ENCODE measurements around the gene CHRD.

CHRD gene

GRCh38 chr3:184344579-184345316, 35.1 kb upstream of the CHRD start:
- TF ChIP-seq POLR2AphosphoS5 (IDR thresholded peaks at IDR 0.05; ENCODE audit: borderline replicate concordance, low read depth, low read length) (no peak), FOXP2 (optimal IDR thresholded peaks at IDR 0.05; ENCODE audit: control extremely low read depth, extremely low read length, insufficient read depth) (no peak), EZH2 (IDR thresholded peaks at IDR 0.05) (no peak)
- H3K9me3 ChIP-seq (ENCODE audit: low read depth, low read length): no peaks in the 10 kb centered on the region
- no peak for DNase-seq (ENCODE audit: low read depth, low spot score)
- no peak overlapping the region for H3K9ac ChIP-seq (ENCODE audit: insufficient read length)
- no peaks in the 10 kb centered on the region for H3K36me3 ChIP-seq (ENCODE audit: insufficient read depth, low read length)
- no peak overlapping the region for H3K4me3 ChIP-seq
- H3K27ac ChIP-seq: no peak overlapping the region

DNA sequence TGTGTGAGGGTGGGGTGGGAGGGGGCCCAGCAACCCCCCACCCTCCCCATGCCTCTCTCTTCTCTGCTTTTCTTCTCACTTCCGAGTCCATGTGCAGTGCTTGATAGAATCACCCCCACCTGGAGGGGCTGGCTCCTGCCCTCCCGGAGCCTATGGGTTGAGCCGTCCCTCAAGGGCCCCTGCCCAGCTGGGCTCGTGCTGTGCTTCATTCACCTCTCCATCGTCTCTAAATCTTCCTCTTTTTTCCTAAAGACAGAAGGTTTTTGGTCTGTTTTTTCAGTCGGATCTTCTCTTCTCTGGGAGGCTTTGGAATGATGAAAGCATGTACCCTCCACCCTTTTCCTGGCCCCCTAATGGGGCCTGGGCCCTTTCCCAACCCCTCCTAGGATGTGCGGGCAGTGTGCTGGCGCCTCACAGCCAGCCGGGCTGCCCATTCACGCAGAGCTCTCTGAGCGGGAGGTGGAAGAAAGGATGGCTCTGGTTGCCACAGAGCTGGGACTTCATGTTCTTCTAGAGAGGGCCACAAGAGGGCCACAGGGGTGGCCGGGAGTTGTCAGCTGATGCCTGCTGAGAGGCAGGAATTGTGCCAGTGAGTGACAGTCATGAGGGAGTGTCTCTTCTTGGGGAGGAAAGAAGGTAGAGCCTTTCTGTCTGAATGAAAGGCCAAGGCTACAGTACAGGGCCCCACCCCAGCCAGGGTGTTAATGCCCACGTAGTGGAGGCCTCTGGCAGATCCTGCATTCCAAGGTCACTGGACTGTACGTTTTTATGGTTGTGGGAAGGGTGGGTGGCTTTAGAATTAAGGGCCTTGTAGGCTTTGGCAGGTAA, 34.3 kb upstream of the CHRD start:
- peak overlapping the region; percentile 27; the same call in 1 of the 2 replicates for H3K27ac ChIP-seq
- TF ChIP-seq FOXP2 (optimal IDR thresholded peaks at IDR 0.05; ENCODE audit: control extremely low read depth, extremely low read length, insufficient read depth): no peak
- no peak for TF ChIP-seq EZH2 (IDR thresholded peaks at IDR 0.05)
- TF ChIP-seq POLR2AphosphoS5 (IDR thresholded peaks at IDR 0.05; ENCODE audit: borderline replicate concordance, low read depth, low read length): no peak; the same call in 1 of the 2 replicates
- H3K4me3 ChIP-seq: no peak overlapping the region
- no peaks in the 10 kb centered on the region for H3K36me3 ChIP-seq (ENCODE audit: insufficient read depth, low read length)
- H3K9ac ChIP-seq (ENCODE audit: insufficient read length): peak overlapping the region; percentile 25
- no peak for DNase-seq (ENCODE audit: low read depth, low spot score)
- no peaks in the 10 kb centered on the region for H3K9me3 ChIP-seq (ENCODE audit: low read depth, low read length)

DNA sequence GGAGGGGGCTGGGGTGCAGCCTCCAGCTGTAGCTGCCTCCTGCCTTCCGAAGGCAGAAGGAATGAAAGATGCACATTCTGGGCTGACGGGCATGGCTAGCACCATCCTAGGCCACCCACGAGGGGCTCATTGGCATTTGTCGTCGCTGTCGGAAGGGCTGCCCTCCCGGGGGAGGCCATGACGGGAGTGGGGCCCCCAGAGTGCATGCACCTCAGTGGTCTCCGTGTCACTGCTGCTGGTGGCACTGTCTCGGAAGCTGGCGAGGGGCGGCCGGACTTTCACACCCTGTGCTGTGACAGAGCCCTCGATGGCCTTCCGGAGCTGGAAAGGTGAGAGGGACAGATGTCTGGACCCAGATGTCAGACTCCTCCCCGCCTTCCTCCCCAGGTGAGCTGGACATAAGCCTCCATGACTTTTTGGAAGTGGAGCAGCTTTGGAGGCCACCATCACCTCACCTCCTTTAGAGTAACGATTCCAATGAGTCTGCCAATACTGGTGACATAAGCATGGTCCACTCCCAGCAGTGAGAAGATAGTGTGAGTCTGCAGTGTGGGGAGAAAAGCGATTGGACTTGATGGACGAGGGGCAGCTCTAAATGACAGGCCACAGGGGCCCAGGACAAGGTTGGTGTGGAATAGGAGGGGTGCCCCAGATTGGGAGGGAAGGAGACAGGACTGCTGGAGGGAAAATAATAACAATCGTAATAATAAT, 33.2 kb upstream of the CHRD start:
- no peak for DNase-seq (ENCODE audit: low read depth, low spot score)
- Histone ChIP-seq H3K27ac (peak overlapping the region; percentile 97), H3K4me3 (no peak overlapping the region), H3K9ac (ENCODE audit: insufficient read length) (peak overlapping the region; percentile 3), H3K36me3 (ENCODE audit: insufficient read depth, low read length) (no peaks in the 10 kb centered on the region), H3K9me3 (ENCODE audit: low read depth, low read length) (no peaks in the 10 kb centered on the region)
- TF ChIP-seq POLR2AphosphoS5 (IDR thresholded peaks at IDR 0.05; ENCODE audit: borderline replicate concordance, low read depth, low read length) (no peak), EZH2 (IDR thresholded peaks at IDR 0.05) (no peak), FOXP2 (optimal IDR thresholded peaks at IDR 0.05; ENCODE audit: control extremely low read depth, extremely low read length, insufficient read depth) (no peak)

DNA sequence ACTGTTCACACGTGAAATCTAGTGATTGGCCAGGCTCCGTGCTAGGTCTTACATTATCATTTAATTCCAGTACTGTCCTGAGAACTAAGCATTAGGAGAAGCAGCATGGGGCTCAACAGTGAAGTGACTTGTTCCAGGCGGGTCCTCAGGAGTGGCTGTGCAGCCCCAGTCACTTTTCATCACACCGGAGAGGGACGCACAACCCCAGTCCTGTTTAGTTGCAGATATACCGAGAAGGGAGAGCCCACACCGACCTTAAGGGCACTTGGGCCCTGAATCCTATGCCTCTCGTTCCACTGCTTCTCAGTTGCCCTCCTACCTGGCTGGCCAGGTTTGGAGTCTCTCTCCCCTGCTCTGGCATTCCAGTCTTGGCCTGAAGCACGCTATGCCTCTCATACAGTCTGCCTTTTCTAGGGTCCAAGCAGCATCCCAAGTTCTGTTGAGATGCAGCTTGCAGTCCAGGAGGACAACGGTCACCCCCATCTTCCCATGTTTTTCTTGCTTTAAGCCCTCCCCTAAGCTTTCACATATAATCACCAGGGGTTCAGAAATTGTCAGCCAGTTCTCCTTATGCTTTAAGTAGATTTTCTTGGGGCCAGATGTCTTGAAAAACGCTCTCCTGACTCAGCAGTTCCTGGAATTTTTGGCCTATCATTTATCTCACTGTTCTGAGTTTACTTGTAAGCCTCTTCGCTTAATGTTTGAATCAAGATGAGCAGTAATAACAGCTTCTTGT, 32.4 kb upstream of the CHRD start:
- TF ChIP-seq FOXP2 (optimal IDR thresholded peaks at IDR 0.05; ENCODE audit: control extremely low read depth, extremely low read length, insufficient read depth): no peak
- TF ChIP-seq POLR2AphosphoS5 (IDR thresholded peaks at IDR 0.05; ENCODE audit: borderline replicate concordance, low read depth, low read length): no peak; the same call in 1 of the 2 replicates
- no peak for TF ChIP-seq EZH2 (IDR thresholded peaks at IDR 0.05)
- peak overlapping the region; percentile 65 for H3K4me3 ChIP-seq
- peak overlapping the region; percentile 97 for H3K27ac ChIP-seq
- H3K9ac ChIP-seq (ENCODE audit: insufficient read length): peak overlapping the region; percentile 52
- no peaks in the 10 kb centered on the region for H3K36me3 ChIP-seq (ENCODE audit: insufficient read depth, low read length)
- no peak for DNase-seq (ENCODE audit: low read depth, low spot score)
- no peaks in the 10 kb centered on the region for H3K9me3 ChIP-seq (ENCODE audit: low read depth, low read length)

- Histone ChIP-seq H3K9me3 (ENCODE audit: low read depth, low read length) (no peaks in the 10 kb centered on the region), H3K27ac (peak overlapping the region; percentile 97), H3K36me3 (ENCODE audit: insufficient read depth, low read length) (no peaks in the 10 kb centered on the region), H3K4me3 (peak overlapping the region; percentile 65), H3K9ac (ENCODE audit: insufficient read length) (peak overlapping the region; percentile 52)
- TF ChIP-seq FOXP2 (optimal IDR thresholded peaks at IDR 0.05; ENCODE audit: control extremely low read depth, extremely low read length, insufficient read depth) (no peak), POLR2AphosphoS5 (IDR thresholded peaks at IDR 0.05; ENCODE audit: borderline replicate concordance, low read depth, low read length) (no peak), EZH2 (IDR thresholded peaks at IDR 0.05) (no peak)
- DNase-seq (ENCODE audit: low read depth, low spot score): no peak
These were observed 31.8 kb upstream of the CHRD start for GRCh38 chr3:184348057-184348382.

- no peaks in the 10 kb centered on the region for H3K36me3 ChIP-seq (ENCODE audit: insufficient read depth, low read length)
- H3K27ac ChIP-seq: no peak overlapping the region
- no peak overlapping the region for H3K9ac ChIP-seq (ENCODE audit: insufficient read length)
- TF ChIP-seq POLR2AphosphoS5 (IDR thresholded peaks at IDR 0.05; ENCODE audit: borderline replicate concordance, low read depth, low read length) (no peak), FOXP2 (optimal IDR thresholded peaks at IDR 0.05; ENCODE audit: control extremely low read depth, extremely low read length, insufficient read depth) (no peak), EZH2 (IDR thresholded peaks at IDR 0.05) (no peak)
- DNase-seq (ENCODE audit: low read depth, low spot score): no peak
- H3K9me3 ChIP-seq (ENCODE audit: low read depth, low read length): no peaks in the 10 kb centered on the region
- no peak overlapping the region for H3K4me3 ChIP-seq
These were observed 30.0 kb upstream of the CHRD start for GRCh38 chr3:184349563-184350470.

GRCh38 chr3:184350618-184351017, 29.2 kb upstream of the CHRD start:
- TF ChIP-seq POLR2AphosphoS5 (IDR thresholded peaks at IDR 0.05; ENCODE audit: borderline replicate concordance, low read depth, low read length) (no peak), EZH2 (IDR thresholded peaks at IDR 0.05) (no peak), FOXP2 (optimal IDR thresholded peaks at IDR 0.05; ENCODE audit: control extremely low read depth, extremely low read length, insufficient read depth) (no peak)

More at GRCh38 chr3:184350618-184351017, 29.2 kb upstream of the CHRD start:
- no peak overlapping the region for H3K27ac ChIP-seq
- no peak overlapping the region for H3K4me3 ChIP-seq
- no peaks in the 10 kb centered on the region for H3K9me3 ChIP-seq (ENCODE audit: low read depth, low read length)
- H3K36me3 ChIP-seq (ENCODE audit: insufficient read depth, low read length): no peaks in the 10 kb centered on the region
- H3K9ac ChIP-seq (ENCODE audit: insufficient read length): no peak overlapping the region
- no peak for DNase-seq (ENCODE audit: low read depth, low spot score)

Data from SK-N-MC (cell line).